LNCAP (cell line): ENCODE results near the gene PKN2.

Source experiments
- TF ChIP-seq, protein P1 (sequence below): fragments of 450-650 bp; IDR thresholded peaks from 2 replicates; pipeline ENCODE4 v1.5.1; 2017; ENCODE audit warnings: mild to moderate bottlenecking

Gene PKN2

GRCh38 chr1:88883156-88883555 is 199.1 kb downstream of the PKN2 start:
- TF ChIP-seq, protein P1, sequence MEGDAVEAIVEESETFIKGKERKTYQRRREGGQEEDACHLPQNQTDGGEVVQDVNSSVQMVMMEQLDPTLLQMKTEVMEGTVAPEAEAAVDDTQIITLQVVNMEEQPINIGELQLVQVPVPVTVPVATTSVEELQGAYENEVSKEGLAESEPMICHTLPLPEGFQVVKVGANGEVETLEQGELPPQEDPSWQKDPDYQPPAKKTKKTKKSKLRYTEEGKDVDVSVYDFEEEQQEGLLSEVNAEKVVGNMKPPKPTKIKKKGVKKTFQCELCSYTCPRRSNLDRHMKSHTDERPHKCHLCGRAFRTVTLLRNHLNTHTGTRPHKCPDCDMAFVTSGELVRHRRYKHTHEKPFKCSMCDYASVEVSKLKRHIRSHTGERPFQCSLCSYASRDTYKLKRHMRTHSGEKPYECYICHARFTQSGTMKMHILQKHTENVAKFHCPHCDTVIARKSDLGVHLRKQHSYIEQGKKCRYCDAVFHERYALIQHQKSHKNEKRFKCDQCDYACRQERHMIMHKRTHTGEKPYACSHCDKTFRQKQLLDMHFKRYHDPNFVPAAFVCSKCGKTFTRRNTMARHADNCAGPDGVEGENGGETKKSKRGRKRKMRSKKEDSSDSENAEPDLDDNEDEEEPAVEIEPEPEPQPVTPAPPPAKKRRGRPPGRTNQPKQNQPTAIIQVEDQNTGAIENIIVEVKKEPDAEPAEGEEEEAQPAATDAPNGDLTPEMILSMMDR: no peak
